HEK293T (cell line): ENCODE measurements around the gene VPS33A.

Source experiments
- CTCF ChIA-PET: fragments of 350-600 bp; formaldehyde crosslinking; extraction: SDS; loops from one replicate; lab custom pipeline; 2021; ENCODE audit warnings: antibody characterized with exemption, inconsistent platforms; lab: Yijun Ruan, JAX
- POLR2A ChIA-PET: fragments of 350-600 bp; formaldehyde crosslinking; extraction: SDS; loops from one replicate; lab custom pipeline; 2020; ENCODE audit warnings: antibody characterized with exemption, inconsistent platforms; lab: Yijun Ruan, JAX
- DNase-seq: peaks from one replicate; pipeline ENCODE4 v3.0.0; 2012; ENCODE audit warnings: mixed read lengths; ENCODE audit errors: extremely low spot score
- ARNT ChIP-seq: fragments of 450-650 bp; IDR thresholded peaks from 2 replicates; pipeline ENCODE4 v1.6.1; 2017; ENCODE audit warnings: mild to moderate bottlenecking
- BHLHE40 ChIP-seq: fragments of 450-650 bp; IDR thresholded peaks from 2 replicates; pipeline ENCODE4 v1.6.1; 2016; ENCODE audit warnings: mild to moderate bottlenecking, moderate library complexity, borderline replicate concordance
- CTBP1 ChIP-seq: fragments of 450-650 bp; IDR thresholded peaks from 2 replicates; pipeline ENCODE4 v1.6.1; 2016; ENCODE audit warnings: borderline replicate concordance
- ELF4 ChIP-seq: fragments of 450-650 bp; IDR thresholded peaks from 2 replicates; pipeline ENCODE4 v1.6.1; 2017; ENCODE audit warnings: antibody characterized with exemption
- FOXA1 ChIP-seq: fragments of 450-650 bp; IDR thresholded peaks from 2 replicates; pipeline ENCODE4 v1.6.1; 2016; ENCODE audit warnings: mild to moderate bottlenecking
- FOXK2 ChIP-seq: fragments of 450-650 bp; IDR thresholded peaks from 2 replicates; pipeline ENCODE4 v1.6.1; 2016; ENCODE audit warnings: mild to moderate bottlenecking
- FOXM1 ChIP-seq: fragments of 450-650 bp; IDR thresholded peaks from 2 replicates; pipeline ENCODE4 v1.6.1; 2017; ENCODE audit warnings: mild to moderate bottlenecking, borderline replicate concordance
- HDGF ChIP-seq: fragments of 450-650 bp; IDR thresholded peaks from 2 replicates; pipeline ENCODE4 v1.6.1; 2017; ENCODE audit warnings: antibody characterized with exemption, borderline replicate concordance
- L3MBTL2 ChIP-seq: fragments of 450-650 bp; conservative IDR thresholded peaks from 2 replicates; pipeline ENCODE4 v1.6.1; 2016; ENCODE audit warnings: mild to moderate bottlenecking
- LEF1 ChIP-seq: fragments of 450-650 bp; IDR thresholded peaks from 2 replicates; pipeline ENCODE4 v1.6.1; 2017; ENCODE audit warnings: mild to moderate bottlenecking, borderline replicate concordance
- NFRKB ChIP-seq: fragments of 450-650 bp; IDR thresholded peaks from 2 replicates; pipeline ENCODE4 v1.6.1; 2016; ENCODE audit warnings: mild to moderate bottlenecking, moderate library complexity
- SP1 ChIP-seq: fragments of 450-650 bp; IDR thresholded peaks from 2 replicates; pipeline ENCODE4 v1.6.1; 2017
- SUZ12 ChIP-seq: fragments of 450-650 bp; IDR thresholded peaks from 2 replicates; pipeline ENCODE4 v1.6.1; 2016; ENCODE audit warnings: mild to moderate bottlenecking
- TARDBP ChIP-seq: fragments of 450-650 bp; IDR thresholded peaks from 2 replicates; pipeline ENCODE4 v1.6.1; 2016
- ZNF384 ChIP-seq: fragments of 450-650 bp; IDR thresholded peaks from 2 replicates; pipeline ENCODE4 v1.6.1; 2016
- TF ChIP-seq, protein P1 (sequence below): fragments of 450-650 bp; IDR thresholded peaks from 2 replicates; pipeline ENCODE4 v1.6.1; 2016

The VPS33A gene

DNA sequence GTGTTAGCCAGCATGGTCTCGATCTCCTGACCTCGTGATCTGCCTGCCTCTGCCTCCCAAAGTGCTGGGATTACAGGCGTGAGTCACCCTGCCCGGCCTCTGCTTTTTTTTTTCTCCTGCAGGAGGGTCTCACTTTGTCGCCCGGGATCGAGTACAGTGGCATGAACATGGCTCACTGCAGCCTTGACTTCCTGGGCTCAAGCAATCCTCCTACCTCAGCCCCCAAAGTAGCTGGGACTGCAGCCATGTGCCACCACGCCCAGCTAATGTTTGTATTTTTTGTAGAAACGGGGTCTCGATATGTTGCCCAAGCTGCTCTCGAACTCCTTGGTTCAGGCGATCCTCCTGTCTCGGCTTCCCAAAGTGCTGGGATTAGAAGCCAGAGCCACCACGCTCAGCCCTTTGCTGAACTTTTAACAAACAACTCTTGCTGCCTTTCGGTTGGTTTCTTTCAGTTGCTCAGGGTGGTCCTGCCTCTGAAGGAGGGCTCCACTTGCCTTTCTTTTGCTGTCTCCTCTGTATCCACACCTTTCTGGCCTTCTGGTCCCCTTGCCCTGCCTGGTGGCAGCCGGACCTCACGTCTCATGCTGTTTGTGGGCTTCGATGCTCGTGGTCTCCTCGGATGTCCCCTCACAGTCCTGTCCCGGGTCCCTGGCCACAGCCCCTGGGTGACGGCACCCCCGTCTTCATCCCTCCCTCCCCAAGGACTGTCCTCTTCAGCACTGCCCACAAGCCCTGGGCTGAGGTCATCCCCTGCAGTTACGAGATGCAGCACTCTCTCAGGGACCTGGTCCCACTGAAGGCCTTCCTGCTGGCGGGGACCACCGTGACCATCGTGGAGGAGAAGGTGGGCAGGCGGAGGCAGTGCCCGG, 66.6 kb downstream of the VPS33A start:
- POLR2A ChIA-PET = interaction anchor here (0.6 to 1.0 kb wide), 2 partner anchors 26 to 123 kb away, joined by 3 read pairs; partner anchors contain the start of gene DIABLO
- CTCF ChIA-PET = no interaction called here

DNA sequence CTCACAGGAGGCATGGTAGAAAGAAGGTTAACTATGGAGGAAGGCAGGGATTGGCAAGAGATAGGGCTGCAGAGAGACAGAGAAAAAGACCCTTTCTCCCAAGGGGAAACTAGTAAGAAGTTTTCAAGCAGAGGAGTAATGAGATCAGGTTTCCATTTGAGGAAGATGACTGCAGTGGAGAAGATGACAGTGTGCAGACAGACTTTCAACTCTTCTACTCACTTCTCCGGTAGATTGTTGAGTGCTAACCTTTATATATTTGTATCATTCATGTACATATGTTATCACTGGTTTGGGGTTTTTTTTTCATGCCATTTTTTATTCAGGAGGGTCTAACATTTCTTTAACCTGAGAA, 68.7 kb downstream of the VPS33A start:
- POLR2A ChIA-PET = no interaction called here
- no peak for DNase-seq
- TF ChIP-seq ELF4 (no peak), L3MBTL2 (no peak), FOXA1 (no peak), BHLHE40 (no peak), SP1 (no peak), NFRKB (no peak), SUZ12 (no peak), FOXM1 (no peak), CTBP1 (no peak), HDGF (no peak), FOXK2 (no peak), ZNF384 (no peak)
- TF ChIP-seq, protein P1, sequence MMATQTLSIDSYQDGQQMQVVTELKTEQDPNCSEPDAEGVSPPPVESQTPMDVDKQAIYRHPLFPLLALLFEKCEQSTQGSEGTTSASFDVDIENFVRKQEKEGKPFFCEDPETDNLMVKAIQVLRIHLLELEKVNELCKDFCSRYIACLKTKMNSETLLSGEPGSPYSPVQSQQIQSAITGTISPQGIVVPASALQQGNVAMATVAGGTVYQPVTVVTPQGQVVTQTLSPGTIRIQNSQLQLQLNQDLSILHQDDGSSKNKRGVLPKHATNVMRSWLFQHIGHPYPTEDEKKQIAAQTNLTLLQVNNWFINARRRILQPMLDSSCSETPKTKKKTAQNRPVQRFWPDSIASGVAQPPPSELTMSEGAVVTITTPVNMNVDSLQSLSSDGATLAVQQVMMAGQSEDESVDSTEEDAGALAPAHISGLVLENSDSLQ = no peak
- CTCF ChIA-PET = no interaction called here

More for the DNA sequence above, 66.6 kb downstream of the VPS33A start:
- DNase-seq = no peak
- TF ChIP-seq L3MBTL2 = no peak
- TF ChIP-seq FOXK2 = no peak
- no peak for TF ChIP-seq SP1
- TF ChIP-seq HDGF = no peak
- no peak for TF ChIP-seq TARDBP

DNA sequence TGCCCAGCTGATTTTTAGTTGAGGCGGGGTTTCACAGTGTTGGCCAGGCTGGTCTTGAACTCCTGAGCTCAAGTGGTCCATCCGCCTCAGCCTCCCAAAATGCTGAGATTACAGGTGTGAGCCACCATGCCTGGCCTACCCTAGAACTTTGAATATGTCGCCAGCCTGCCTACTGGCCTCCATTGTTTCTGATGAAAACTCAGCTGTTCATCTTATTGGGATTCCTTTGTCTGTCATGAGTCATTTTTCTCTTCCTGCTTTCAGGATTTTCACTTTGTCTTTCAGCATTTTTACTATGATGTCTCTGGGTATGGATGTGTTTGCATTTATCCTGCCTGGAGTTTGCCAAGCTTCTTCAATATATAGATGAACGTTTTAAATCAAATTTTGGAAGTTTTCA, 70.9 kb downstream of the VPS33A start:
- TF ChIP-seq NFRKB (no peak), LEF1 (no peak), FOXM1 (no peak), FOXK2 (no peak), TARDBP (no peak), SUZ12 (no peak), CTBP1 (no peak), FOXA1 (no peak), BHLHE40 (no peak), L3MBTL2 (no peak), ARNT (no peak), SP1 (no peak), ELF4 (no peak), ZNF384 (no peak)
- TF ChIP-seq, protein P1 = no peak

DNA sequence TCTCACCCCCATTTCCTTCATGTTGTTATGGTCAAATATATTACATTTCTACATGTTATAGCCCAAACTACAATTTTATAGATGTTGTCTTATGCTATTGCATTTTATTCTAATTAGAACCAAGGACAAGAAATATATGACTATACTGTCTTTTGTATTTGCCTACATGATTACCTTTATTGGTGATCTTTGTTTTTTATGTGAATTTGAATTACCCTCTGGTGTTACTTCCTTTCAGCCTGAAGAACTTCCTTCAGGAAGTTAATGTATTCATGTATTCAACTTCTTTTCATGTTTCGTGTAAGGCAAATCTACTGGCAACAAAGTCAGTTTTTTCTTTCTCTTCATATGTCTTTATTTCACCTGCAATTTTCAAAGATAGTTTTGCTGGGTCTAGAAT, 71.5 kb downstream of the VPS33A start:
- ChIA-PET POLR2A (no interaction called here), CTCF (no interaction called here)

More for the DNA sequence above, 70.9 kb downstream of the VPS33A start:
- CTCF ChIA-PET = interaction anchor here (0.5 kb wide), 1 partner anchor 72 kb away, joined by 3 read pairs; no protein-coding TSS in a partner anchor
- POLR2A ChIA-PET = no interaction called here
- no peak for DNase-seq

DNA sequence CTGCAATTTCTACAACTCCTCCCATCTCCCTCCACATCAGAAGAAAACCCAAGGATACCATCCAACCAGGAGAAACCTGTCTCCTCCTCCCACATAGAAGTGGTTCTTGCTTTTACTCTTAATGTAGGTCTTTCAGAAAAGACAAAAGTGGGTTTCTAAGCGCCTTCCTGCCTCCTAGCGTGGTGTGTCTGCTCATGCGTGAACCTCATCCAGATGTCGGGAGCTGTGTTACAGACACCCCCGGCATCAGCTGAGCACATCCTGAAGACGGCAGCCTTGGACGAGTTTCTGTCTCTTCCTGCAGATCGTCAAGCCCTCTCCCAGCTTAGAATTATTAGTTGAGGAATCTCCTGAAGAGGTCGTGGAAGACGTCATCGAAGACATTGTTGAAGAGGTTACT, 73.9 kb downstream of the VPS33A start:
- CTCF ChIA-PET = interaction anchor here (1.1 kb wide), 1 partner anchor 37 kb away, joined by 4 read pairs; no protein-coding TSS in a partner anchor
- no peak for TF ChIP-seq NFRKB
- no peak for TF ChIP-seq ZNF384
- TF ChIP-seq FOXA1 = no peak
- no peak for TF ChIP-seq ARNT
- TF ChIP-seq SUZ12 = no peak
- no peak for TF ChIP-seq LEF1
- no peak for TF ChIP-seq ELF4
- no peak for TF ChIP-seq SP1
- no peak for TF ChIP-seq FOXK2
- POLR2A ChIA-PET = no interaction called here
- DNase-seq = no peak

More for the DNA sequence above, 71.5 kb downstream of the VPS33A start:
- no peak for DNase-seq
- TF ChIP-seq CTBP1 = no peak
- TF ChIP-seq L3MBTL2 = no peak
- no peak for TF ChIP-seq ARNT
- TF ChIP-seq FOXM1 = no peak
- no peak for TF ChIP-seq TARDBP
- TF ChIP-seq SP1 = no peak
- no peak for TF ChIP-seq FOXK2
- TF ChIP-seq, protein P1 = no peak
- no peak for TF ChIP-seq FOXA1
- TF ChIP-seq SUZ12 = no peak
- TF ChIP-seq HDGF = no peak
- TF ChIP-seq BHLHE40 = no peak
- TF ChIP-seq ELF4 = no peak
- no peak for TF ChIP-seq ZNF384
- no peak for TF ChIP-seq NFRKB
- TF ChIP-seq LEF1 = no peak
